ENCODE data around the gene HCRT.

The HCRT gene

DNA sequence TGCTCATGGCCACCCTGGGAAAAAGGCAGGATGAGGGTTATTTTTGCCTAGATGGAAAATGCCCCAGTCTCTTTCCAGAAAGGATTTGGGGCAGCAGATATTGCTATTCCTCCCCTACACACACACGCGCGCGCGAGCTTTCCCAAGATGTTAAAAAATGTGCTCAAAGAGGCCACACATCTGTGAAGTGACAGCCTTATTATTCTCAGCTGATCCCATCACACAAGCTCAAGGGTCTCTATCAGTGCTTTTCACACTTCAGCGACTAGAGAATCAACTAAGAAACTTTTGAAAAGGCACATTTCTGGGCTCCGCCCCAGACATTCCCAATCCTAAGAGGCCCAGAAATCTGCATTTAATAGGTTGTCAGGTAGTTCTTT, 24.7 kb downstream of the HCRT start:
- POLR2A ChIA-PET, result interaction anchor here (0.7 to 1.2 kb wide), 2 partner anchors 8 to 24 kb away, joined by 3 to 9 read pairs; no protein-coding TSS in a partner anchor
- Histone ChIP-seq H3K4me3 (ENCODE audit: low read depth, low read length) (no peak overlapping the region), H3K4me1 (ENCODE audit: control insufficient read depth, insufficient read depth, low read length) (no peaks in the 10 kb centered on the region), H3K9me3 (ENCODE audit: control insufficient read depth, insufficient read depth, low read depth, low read length) (no peaks in the 10 kb centered on the region), H3K27ac (ENCODE audit: extremely low read depth, low read depth, low read length) (no peak overlapping the region), H3K36me3 (ENCODE audit: control insufficient read depth in 2 of 2, insufficient read depth in 1 of 2, low read length in 2 of 2) (no peaks in the 10 kb centered on the region)
- TF ChIP-seq ZNF76 (tag by site-specific recombination; IDR thresholded peaks at IDR 0.05; ENCODE audit: borderline replicate concordance, low read depth), result no peak
- TF ChIP-seq ZNF830 (tag by site-specific recombination; IDR thresholded peaks at IDR 0.05; ENCODE audit: low read depth), result no peak
- no peak for TF ChIP-seq SP2 (tag by site-specific recombination; IDR thresholded peaks at IDR 0.05)
- TF ChIP-seq, protein P1, sequence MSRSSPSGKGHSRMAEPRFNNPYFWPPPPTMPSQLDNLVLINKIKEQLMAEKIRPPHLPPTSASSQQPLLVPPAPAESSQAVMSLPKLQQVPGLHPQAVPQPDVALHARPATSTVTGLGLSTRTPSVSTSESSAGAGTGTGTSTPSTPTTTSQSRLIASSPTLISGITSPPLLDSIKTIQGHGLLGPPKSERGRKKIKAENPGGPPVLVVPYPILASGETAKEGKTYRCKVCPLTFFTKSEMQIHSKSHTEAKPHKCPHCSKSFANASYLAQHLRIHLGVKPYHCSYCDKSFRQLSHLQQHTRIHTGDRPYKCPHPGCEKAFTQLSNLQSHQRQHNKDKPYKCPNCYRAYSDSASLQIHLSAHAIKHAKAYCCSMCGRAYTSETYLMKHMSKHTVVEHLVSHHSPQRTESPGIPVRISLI (tag by site-specific recombination; IDR thresholded peaks at IDR 0.05), result 0 out of 2 replicates have a peak, but pooled peaks have one; percentile 45
- CTCF ChIA-PET, result interaction anchor here (0.6 to 2.3 kb wide), 5 partner anchors 11 to 250 kb away, joined by 3 to 8 read pairs (median 5); no protein-coding TSS in a partner anchor

DNA sequence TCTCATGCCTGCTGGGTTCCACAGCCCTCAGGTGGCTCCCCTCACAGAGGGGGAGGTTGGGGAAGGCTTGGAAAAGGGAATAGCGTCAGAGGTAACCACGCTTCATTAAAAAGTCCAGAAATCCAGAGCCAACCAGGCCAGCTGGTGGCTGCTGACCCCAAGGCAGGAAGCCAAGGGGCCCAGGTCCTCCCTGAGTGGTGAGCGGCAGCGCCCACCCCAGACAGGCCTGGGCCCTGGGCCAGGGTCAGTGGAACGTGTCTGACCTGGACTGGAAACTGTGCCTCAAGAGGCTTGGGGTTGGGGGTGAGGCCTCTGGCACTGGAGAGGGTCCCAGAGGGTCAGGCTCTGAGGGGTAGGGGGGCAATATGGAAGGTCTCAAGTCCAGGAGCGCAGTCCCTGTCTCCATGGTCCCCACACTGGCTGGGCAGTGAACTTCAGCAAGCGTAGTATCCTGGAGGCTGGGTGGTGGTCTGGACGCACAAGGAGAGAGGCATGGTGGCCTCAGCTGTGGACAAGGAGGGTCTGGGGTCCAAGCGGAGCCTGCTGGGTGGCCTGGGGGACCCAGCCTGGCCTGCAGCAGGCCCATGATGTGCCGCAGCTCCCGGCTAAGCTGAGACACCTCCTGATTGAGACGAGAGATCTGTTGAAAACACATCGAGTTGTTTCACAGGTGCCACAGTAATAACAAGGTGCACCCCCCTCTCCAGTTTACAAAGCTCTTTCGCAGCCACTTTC, 25.3 kb downstream of the HCRT start:
- Histone ChIP-seq H3K4me3 (ENCODE audit: low read depth, low read length) (no peak overlapping the region), H3K9me3 (ENCODE audit: control insufficient read depth, insufficient read depth, low read depth, low read length) (no peaks in the 10 kb centered on the region), H3K4me1 (ENCODE audit: control insufficient read depth, insufficient read depth, low read length) (no peaks in the 10 kb centered on the region), H3K36me3 (ENCODE audit: control insufficient read depth in 2 of 2, insufficient read depth in 1 of 2, low read length in 2 of 2) (no peaks in the 10 kb centered on the region), H3K27ac (ENCODE audit: extremely low read depth, low read depth, low read length) (no peak overlapping the region)
- POLR2A ChIA-PET, result interaction anchor here (0.7 to 1.2 kb wide), 2 partner anchors 8 to 24 kb away, joined by 3 to 9 read pairs; no protein-coding TSS in a partner anchor
- TF ChIP-seq KLF10 (tag by site-specific recombination; IDR thresholded peaks at IDR 0.05), result no peak
- CTCF ChIA-PET, result interaction anchor here (0.6 to 1.9 kb wide), 6 partner anchors 15 to 251 kb away, joined by 3 to 6 read pairs (median 4); no protein-coding TSS in a partner anchor

DNA sequence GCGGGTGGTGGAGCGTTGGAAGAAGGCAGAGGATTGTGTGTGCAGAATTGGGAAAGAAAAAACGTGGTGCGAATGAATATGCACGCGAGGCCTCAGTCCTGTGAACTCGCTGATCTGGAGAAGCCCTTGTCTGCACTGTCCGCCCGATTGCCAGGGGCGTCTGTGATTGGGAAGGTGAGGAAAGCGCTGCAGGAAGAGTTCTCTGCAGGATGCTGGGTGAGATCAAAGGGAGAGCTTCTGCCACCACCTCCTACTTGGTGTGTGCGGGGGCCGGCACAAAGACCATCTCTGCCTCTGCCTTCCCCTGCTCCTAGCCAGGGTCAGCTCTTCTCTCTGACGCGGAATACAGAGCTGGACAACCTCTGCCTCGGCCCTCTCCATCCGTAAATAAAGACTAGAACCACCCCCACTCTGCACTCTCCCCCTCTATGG, 29.6 kb downstream of the HCRT start:
- TF ChIP-seq BCL11B (tag by site-specific recombination; IDR thresholded peaks at IDR 0.05; ENCODE audit: low read depth) (0 out of 2 replicates have a peak, but pooled peaks have one; percentile 3), ZNF48 (tag by site-specific recombination; IDR thresholded peaks at IDR 0.05) (no peak)
- ChIA-PET POLR2A (interaction anchor here (0.7 to 2.1 kb wide), 3 partner anchors 16 to 189 kb away, joined by 4 to 6 read pairs (median 4); partner anchors contain the start of gene CNP), CTCF (interaction anchor here (0.5 to 2.6 kb wide), 6 partner anchors 26 to 329 kb away, joined by 3 to 8 read pairs (median 4); partner anchors contain the start of gene KCNH4)
- H3K4me3 ChIP-seq (ENCODE audit: low read depth, low read length), result no peak overlapping the region
- H3K9me3 ChIP-seq (ENCODE audit: control insufficient read depth, insufficient read depth, low read depth, low read length), result no peaks in the 10 kb centered on the region
- H3K27ac ChIP-seq (ENCODE audit: extremely low read depth, low read depth, low read length), result no peak overlapping the region; the same call in 1 of the 2 replicates
- H3K36me3 ChIP-seq (ENCODE audit: control insufficient read depth in 2 of 2, insufficient read depth in 1 of 2, low read length in 2 of 2), result peaks cover 2 to 19% of the 10 kb centered on the region in 2 experiments
- no peaks in the 10 kb centered on the region; the same call in 1 of the 2 replicates for H3K4me1 ChIP-seq (ENCODE audit: control insufficient read depth, insufficient read depth, low read length)

DNA sequence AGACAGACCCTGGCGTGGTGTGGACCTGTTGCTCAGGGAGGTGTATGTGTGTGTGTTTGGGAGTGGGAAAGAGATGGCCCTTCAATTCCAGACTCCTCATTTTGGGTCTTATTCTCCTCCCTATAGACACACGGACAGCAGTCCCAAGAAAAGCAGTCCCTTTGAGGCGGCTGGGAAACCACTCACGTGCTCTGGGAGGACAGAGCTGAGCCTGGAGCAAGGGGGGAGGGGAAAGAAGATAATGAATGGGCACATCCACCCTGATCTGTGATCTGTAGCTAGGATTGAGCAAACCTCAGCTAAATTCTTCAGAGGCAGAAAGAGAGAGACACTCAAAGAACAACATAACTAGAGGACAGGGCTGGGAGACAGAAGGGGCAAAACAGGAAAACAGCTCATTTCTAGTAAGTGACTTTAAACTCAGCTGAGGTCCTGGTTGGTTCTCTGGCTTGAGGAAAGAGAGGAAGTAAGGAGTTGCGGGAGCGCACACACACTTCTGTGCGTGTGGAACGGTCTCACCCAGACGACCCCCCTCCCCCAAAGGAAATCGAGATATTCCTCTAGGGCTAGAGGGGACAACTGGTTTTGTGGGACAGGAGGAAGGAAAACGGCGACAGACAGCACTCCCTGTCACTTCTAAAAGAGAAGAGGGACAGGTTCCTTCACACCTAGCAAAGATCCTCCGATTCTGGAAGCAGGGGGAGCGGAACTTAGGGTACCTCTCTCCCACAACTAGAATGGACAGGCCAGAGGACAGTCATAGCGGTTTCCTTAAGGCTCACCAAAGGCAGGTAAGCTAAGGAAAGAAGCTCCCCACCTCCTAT, 31.1 kb downstream of the HCRT start:
- H3K27ac ChIP-seq (ENCODE audit: extremely low read depth, low read depth, low read length), result peak overlapping the region; percentile 71
- H3K4me1 ChIP-seq (ENCODE audit: control insufficient read depth, insufficient read depth, low read length), result no peaks in the 10 kb centered on the region; the same call in 1 of the 2 replicates
- POLR2A ChIA-PET, result interaction anchor here (0.7 to 2.1 kb wide), 4 partner anchors 8 to 187 kb away, joined by 3 to 6 read pairs (median 6); partner anchors contain the start of genes CNP and KAT2A
- no peaks in the 10 kb centered on the region for H3K9me3 ChIP-seq (ENCODE audit: control insufficient read depth, insufficient read depth, low read depth, low read length)
- CTCF ChIA-PET, result interaction anchor here (0.6 to 1.1 kb wide), 4 partner anchors 9 to 164 kb away, joined by 3 to 9 read pairs (median 3); no protein-coding TSS in a partner anchor
- peaks cover 8 to 30% of the 10 kb centered on the region in 2 experiments for H3K36me3 ChIP-seq (ENCODE audit: control insufficient read depth in 2 of 2, insufficient read depth in 1 of 2, low read length in 2 of 2)
- H3K4me3 ChIP-seq (ENCODE audit: low read depth, low read length), result peak overlapping the region; percentile 53
- TF ChIP-seq, protein P2, sequence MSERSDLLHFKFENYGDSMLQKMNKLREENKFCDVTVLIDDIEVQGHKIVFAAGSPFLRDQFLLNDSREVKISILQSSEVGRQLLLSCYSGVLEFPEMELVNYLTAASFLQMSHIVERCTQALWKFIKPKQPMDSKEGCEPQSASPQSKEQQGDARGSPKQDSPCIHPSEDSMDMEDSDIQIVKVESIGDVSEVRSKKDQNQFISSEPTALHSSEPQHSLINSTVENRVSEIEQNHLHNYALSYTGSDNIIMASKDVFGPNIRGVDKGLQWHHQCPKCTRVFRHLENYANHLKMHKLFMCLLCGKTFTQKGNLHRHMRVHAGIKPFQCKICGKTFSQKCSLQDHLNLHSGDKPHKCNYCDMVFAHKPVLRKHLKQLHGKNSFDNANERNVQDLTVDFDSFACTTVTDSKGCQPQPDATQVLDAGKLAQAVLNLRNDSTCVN (tag by site-specific recombination; optimal IDR thresholded peaks at IDR 0.05), result no peak
- TF ChIP-seq ZSCAN16 (tag by site-specific recombination; IDR thresholded peaks at IDR 0.05), result no peak
- TF ChIP-seq ZNF10 (tag by site-specific recombination; IDR thresholded peaks at IDR 0.05), result no peak
- peak; percentile 57; the same call in 1 of the 2 replicates for TF ChIP-seq ZNF335 (tag by site-specific recombination; conservative IDR thresholded peaks at IDR 0.05)
- no peak for TF ChIP-seq ZNF23 (tag by site-specific recombination; IDR thresholded peaks at IDR 0.05; ENCODE audit: borderline replicate concordance)
- TF ChIP-seq, protein P3, sequence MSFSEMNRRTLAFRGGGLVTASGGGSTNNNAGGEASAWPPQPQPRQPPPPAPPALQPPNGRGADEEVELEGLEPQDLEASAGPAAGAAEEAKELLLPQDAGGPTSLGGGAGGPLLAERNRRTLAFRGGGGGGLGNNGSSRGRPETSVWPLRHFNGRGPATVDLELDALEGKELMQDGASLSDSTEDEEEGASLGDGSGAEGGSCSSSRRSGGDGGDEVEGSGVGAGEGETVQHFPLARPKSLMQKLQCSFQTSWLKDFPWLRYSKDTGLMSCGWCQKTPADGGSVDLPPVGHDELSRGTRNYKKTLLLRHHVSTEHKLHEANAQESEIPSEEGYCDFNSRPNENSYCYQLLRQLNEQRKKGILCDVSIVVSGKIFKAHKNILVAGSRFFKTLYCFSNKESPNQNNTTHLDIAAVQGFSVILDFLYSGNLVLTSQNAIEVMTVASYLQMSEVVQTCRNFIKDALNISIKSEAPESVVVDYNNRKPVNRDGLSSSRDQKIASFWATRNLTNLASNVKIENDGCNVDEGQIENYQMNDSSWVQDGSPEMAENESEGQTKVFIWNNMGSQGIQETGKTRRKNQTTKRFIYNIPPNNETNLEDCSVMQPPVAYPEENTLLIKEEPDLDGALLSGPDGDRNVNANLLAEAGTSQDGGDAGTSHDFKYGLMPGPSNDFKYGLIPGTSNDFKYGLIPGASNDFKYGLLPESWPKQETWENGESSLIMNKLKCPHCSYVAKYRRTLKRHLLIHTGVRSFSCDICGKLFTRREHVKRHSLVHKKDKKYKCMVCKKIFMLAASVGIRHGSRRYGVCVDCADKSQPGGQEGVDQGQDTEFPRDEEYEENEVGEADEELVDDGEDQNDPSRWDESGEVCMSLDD (tag by site-specific recombination; IDR thresholded peaks at IDR 0.05), result 0 out of 2 replicates have a peak, but pooled peaks have one; percentile 51
- TF ChIP-seq, protein P4, sequence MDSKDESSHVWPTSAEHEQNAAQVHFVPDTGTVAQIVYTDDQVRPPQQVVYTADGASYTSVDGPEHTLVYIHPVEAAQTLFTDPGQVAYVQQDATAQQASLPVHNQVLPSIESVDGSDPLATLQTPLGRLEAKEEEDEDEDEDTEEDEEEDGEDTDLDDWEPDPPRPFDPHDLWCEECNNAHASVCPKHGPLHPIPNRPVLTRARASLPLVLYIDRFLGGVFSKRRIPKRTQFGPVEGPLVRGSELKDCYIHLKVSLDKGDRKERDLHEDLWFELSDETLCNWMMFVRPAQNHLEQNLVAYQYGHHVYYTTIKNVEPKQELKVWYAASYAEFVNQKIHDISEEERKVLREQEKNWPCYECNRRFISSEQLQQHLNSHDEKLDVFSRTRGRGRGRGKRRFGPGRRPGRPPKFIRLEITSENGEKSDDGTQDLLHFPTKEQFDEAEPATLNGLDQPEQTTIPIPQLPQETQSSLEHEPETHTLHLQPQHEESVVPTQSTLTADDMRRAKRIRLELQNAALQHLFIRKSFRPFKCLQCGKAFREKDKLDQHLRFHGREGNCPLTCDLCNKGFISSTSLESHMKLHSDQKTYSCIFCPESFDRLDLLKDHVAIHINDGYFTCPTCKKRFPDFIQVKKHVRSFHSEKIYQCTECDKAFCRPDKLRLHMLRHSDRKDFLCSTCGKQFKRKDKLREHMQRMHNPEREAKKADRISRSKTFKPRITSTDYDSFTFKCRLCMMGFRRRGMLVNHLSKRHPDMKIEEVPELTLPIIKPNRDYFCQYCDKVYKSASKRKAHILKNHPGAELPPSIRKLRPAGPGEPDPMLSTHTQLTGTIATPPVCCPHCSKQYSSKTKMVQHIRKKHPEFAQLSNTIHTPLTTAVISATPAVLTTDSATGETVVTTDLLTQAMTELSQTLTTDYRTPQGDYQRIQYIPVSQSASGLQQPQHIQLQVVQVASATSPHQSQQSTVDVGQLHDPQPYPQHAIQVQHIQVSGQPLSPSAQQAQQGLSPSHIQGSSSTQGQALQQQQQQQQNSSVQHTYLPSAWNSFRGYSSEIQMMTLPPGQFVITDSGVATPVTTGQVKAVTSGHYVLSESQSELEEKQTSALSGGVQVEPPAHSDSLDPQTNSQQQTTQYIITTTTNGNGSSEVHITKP (tag by site-specific recombination; IDR thresholded peaks at IDR 0.05), result peak; percentile 78

All from HEK293 (cell line).